Lower leg skin (tissue), 3 donors: Measurements from ENCODE around the gene RBM10.

Experiments
- CTCF ChIP-seq, 3 donors: fragments of 450-650 bp; IDR thresholded peaks; one replicate each; pipeline ENCODE4 v1.5.1; 2016; ENCODE audit warnings: antibody characterized with exemption in 3 of 3, mild to moderate bottlenecking in 3 of 3, moderate library complexity in 2 of 3
- POLR2A ChIP-seq, 2 donors: fragments of 450-650 bp; IDR thresholded peaks; one replicate each; pipeline ENCODE4 v1.6.1; 2016 to 2017; ENCODE audit warnings: antibody characterized with exemption in 2 of 2, mild to moderate bottlenecking in 1 of 2, moderate library complexity in 1 of 2

GRCh38 chrX:47232803-47233332 is 87.8 kb downstream of the RBM10 start, which contains the start of gene USP11:
- TF ChIP-seq CTCF (IDR thresholded peaks at IDR 0.05) (no peak), POLR2A (IDR thresholded peaks at IDR 0.05) (peak in 1 of 2 donors; percentile 28)
